K562 (cell line): ENCODE results near the gene RABIF. TPM values are rescaled to one million over a fixed set of nuclear protein-coding genes. Genes with fewer than 3 reads are reported as not detected.

Experiments used
- BCL6 ChIP-seq: fragments of 250-450 bp; sonication (Bioruptor Pico); IDR thresholded peaks from 2 replicates; pipeline ENCODE4 v1.4.0; 2020
- BHLHE40 ChIP-seq: IDR thresholded peaks from 2 replicates; pipeline ENCODE4 v1.6.1; 2011; ENCODE audit warnings: low read length, improper control_type of control experiment
- CEBPG ChIP-seq, 3 experiments: fragments of 200-800 bp in 1 of 3; sonication (Bioruptor generic) in 1 of 3; sonication (generic) in 1 of 3; formaldehyde crosslinking in 1 of 3; IDR thresholded peaks in 2 of 3; conservative IDR thresholded peaks in 1 of 3; 2 replicates each; pipeline versions ENCODE4 v1.6.1 to v1.8.0; 2016 to 2022; ENCODE audit warnings: missing compliant biosample characterization in 2 of 3, missing genetic modification characterization in 2 of 3, mild to moderate bottlenecking in 1 of 3, missing genetic modification reagents in 1 of 3
- DPF2 ChIP-seq: fragments of 450-650 bp; IDR thresholded peaks from 2 replicates; pipeline ENCODE4 v1.6.1; 2016
- ELF4 ChIP-seq: fragments of 450-650 bp; formaldehyde crosslinking; IDR thresholded peaks from 2 replicates; pipeline ENCODE4 v1.4.0; 2022; ENCODE audit warnings: missing genetic modification characterization
- FOSL1 ChIP-seq: fragments of 200-800 bp; sonication (Bioruptor generic); conservative IDR thresholded peaks from 2 replicates; pipeline ENCODE4 v1.6.1; 2016; ENCODE audit warnings: missing genetic modification characterization, missing compliant biosample characterization
- HNRNPL ChIP-seq: fragments of 200-400 bp; formaldehyde crosslinking; IDR thresholded peaks from 2 replicates; pipeline ENCODE4 v1.6.1; 2017; ENCODE audit warnings: low read depth, mild to moderate bottlenecking, low read length
- NCOA2 ChIP-seq, 2 experiments: fragments of 450-650 bp; IDR thresholded peaks; 2 replicates each; pipeline ENCODE4 v1.6.1; 2018; ENCODE audit warnings: mild to moderate bottlenecking in 2 of 2, moderate library complexity in 1 of 2; ENCODE audit not compliant: partially characterized antibody in 2 of 2
- PCBP1 ChIP-seq: fragments of 200-400 bp; formaldehyde crosslinking; IDR thresholded peaks from 2 replicates; pipeline ENCODE4 v1.6.1; 2018; ENCODE audit warnings: mild to moderate bottlenecking, low read depth, low read length; ENCODE audit not compliant: poor library complexity, severe bottlenecking
- PHTF2 ChIP-seq: fragments of 250-450 bp; sonication (Bioruptor Pico); IDR thresholded peaks from 2 replicates; pipeline ENCODE4 v1.5.0; 2021; ENCODE audit warnings: mild to moderate bottlenecking
- RBM15 ChIP-seq: fragments of 200-400 bp; formaldehyde crosslinking; IDR thresholded peaks from 2 replicates; pipeline ENCODE4 v1.6.1; 2018; ENCODE audit warnings: mild to moderate bottlenecking, low read length, moderate library complexity; ENCODE audit not compliant: insufficient read depth
- RBM34 ChIP-seq: fragments of 200-400 bp; formaldehyde crosslinking; IDR thresholded peaks from 2 replicates; pipeline ENCODE4 v1.6.1; 2018; ENCODE audit warnings: low read length, borderline replicate concordance; ENCODE audit not compliant: insufficient read depth
- SP1 ChIP-seq: sonication (generic); formaldehyde crosslinking; IDR thresholded peaks from 2 replicates; pipeline ENCODE4 v1.8.1; 2022; ENCODE audit warnings: mild to moderate bottlenecking, missing genetic modification reagents
- TOE1 ChIP-seq, 2 experiments: fragments of 450-650 bp in 1 of 2; sonication (generic) in 1 of 2; formaldehyde crosslinking in 1 of 2; IDR thresholded peaks; 2 replicates each; pipeline versions ENCODE4 v1.7.1 to v1.8.0; 2016 to 2022; ENCODE audit warnings: borderline replicate concordance in 2 of 2, mild to moderate bottlenecking in 2 of 2, antibody characterized with exemption in 1 of 2, inconsistent platforms in 1 of 2, low read depth in 1 of 2, missing genetic modification reagents in 1 of 2, moderate library complexity in 1 of 2
- ZBTB40 ChIP-seq, 2 experiments: fragments of 450-650 bp in 1 of 2; sonication (generic) in 1 of 2; formaldehyde crosslinking in 1 of 2; IDR thresholded peaks; 2 replicates each; pipeline versions ENCODE4 v1.7.1 to v1.9.0; 2016 to 2022; ENCODE audit warnings: inconsistent platforms in 1 of 2, mild to moderate bottlenecking in 1 of 2, missing genetic modification reagents in 1 of 2
- ZNF696 ChIP-seq: fragments of 250-450 bp; sonication (Bioruptor Pico); conservative IDR thresholded peaks from 2 replicates; pipeline ENCODE4 v1.4.0; 2020; ENCODE audit warnings: mild to moderate bottlenecking, moderate library complexity
- ZSCAN29 ChIP-seq: fragments of 450-650 bp; IDR thresholded peaks from 2 replicates; pipeline ENCODE4 v1.6.1; 2017
- polyA plus RNA-seq, 8 experiments: library from polyadenylated mRNA; depleted of rRNA in 4 of 8; stranded (reverse) in 5 of 8; unstranded in 3 of 8; fragments of >200 nt; fragmentation: Nextera tagmentation in 2 of 8; fragmentation: Illumina TruSeq in 1 of 8; extraction: Ambion mirVana in 2 of 8; extraction: Trizol in 1 of 8; gene quantifications; 2 replicates each; pipeline versions ENCODE4 v1.2.1 to v1.2.3, GENCODE V29; 2011 to 2014; ENCODE audit warnings: inconsistent platforms in 1 of 8, missing spikeins in 1 of 8
- total RNA-seq, 7 experiments: library from RNA; depleted of rRNA in 6 of 7; stranded (reverse); fragments of >200 nt in 6 of 7; fragmentation: Illumina TruSeq in 2 of 7; extraction: Trizol in 2 of 7; gene quantifications; 2 replicates each; pipeline versions ENCODE4 v1.2.1 to v1.2.3, GENCODE V29; 2011 to 2021; ENCODE audit warnings: low replicate concordance in 1 of 7

Gene RABIF
- total and polyA plus RNA-seq, 9 of the 15 experiments (the other 6 are each of a cell fraction or from before 2014, with no cell fraction given): 7.4 to 20.1 (median 11.0) TPM

DNA sequence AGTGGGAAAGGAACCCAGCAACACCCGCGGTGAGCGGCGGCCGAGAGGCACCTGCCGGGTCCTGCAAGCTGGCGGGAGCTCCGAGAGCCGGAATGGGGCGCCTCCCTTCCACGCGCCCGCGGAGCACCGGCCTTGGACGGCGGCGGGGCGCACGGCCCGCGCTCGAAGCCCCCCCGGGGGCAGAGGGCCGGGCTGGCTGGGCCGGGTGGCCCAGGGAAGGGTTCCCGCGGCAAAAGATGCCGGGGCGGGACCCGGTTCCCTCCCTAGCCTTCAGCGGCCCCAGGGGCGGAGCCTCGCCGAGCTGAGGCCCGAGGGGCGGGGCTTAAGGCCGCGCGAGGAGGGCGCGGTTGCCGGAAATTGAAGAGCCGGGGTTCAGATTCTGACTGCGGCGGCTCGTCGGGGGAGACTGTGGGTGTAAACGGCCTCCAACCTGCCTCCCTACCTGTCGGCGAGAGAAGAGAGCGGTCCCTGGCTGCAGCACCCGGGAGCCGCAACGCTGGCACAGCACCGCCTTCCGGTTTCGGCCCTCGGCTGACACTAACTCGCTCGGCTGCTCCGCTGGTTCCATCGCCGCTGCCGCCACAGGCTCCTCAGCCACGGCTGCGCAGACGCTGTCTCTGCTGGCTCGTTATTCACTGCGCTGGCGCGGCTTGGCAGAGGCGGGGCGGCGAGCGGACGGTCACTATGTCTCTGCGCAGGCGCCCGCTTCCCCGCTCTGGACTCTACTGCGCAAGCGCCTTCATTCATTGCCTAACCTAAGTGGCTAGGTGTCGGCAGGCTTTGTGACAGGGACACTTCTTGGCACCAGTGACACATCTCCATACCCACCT is at the start of gene RABIF (continued):
- no peak for TF ChIP-seq RBM34
- no peak for TF ChIP-seq ZNF696 (CRISPR knock-in tag)
- TF ChIP-seq RBM15: 0 out of 2 replicates have a peak, but pooled peaks have one; percentile 80
- TF ChIP-seq BHLHE40: 0 out of 2 replicates have a peak, but pooled peaks have one; percentile 34
- TF ChIP-seq ELF4 (CRISPR knock-in tag): peak; percentile 65; the same call in 1 of the 2 replicates
- TF ChIP-seq PCBP1: peak; percentile 40
- TF ChIP-seq ZBTB40 (IDR thresholded peaks at IDR 0.05): peak; percentile 64; the same call in 1 of the 2 replicates
- TF ChIP-seq ZBTB40 (CRISPR knock-in tag; IDR thresholded peaks at IDR 0.05): no peak
- peak; percentile 91 for TF ChIP-seq CEBPG (CRISPR knock-in tag; IDR thresholded peaks at IDR 0.05)
- peak; percentile 67 to 83 for TF ChIP-seq CEBPG (tag; conservative IDR thresholded peaks at IDR 0.05 in 1 of 2, IDR thresholded peaks at IDR 0.05 in 1 of 2)
- TF ChIP-seq PHTF2 (CRISPR knock-in tag): no peak
- TF ChIP-seq NCOA2 (IDR thresholded peaks at IDR 0.05; ENCODE audit: partially characterized antibody in 2 of 2): no peak
- no peak for TF ChIP-seq BCL6 (CRISPR knock-in tag)
- peak; percentile 75 for TF ChIP-seq SP1 (CRISPR knock-in tag)
- 0 out of 2 replicates have a peak, but pooled peaks have one; percentile 69 for TF ChIP-seq ZSCAN29
- 0 out of 2 replicates have a peak, but pooled peaks have one; percentile 50 for TF ChIP-seq HNRNPL
- TF ChIP-seq FOSL1 (tag): peak; percentile 29
- TF ChIP-seq TOE1 (IDR thresholded peaks at IDR 0.05; ENCODE audit: borderline replicate concordance): peak; percentile 73; the same call in 1 of the 2 replicates
- 0 out of 2 replicates have a peak, but pooled peaks have one; percentile 65 for TF ChIP-seq TOE1 (CRISPR knock-in tag; IDR thresholded peaks at IDR 0.05; ENCODE audit: borderline replicate concordance, low read depth)
- no peak for TF ChIP-seq DPF2
